IPS-NIHi7 (cell line): ENCODE data around the gene GLMP.

Experiments
- DNase-seq: peaks from one replicate; pipeline ENCODE4 v3.0.0; 2012; ENCODE audit warnings: mixed read lengths; ENCODE audit errors: extremely low spot score

GLMP gene

DNA sequence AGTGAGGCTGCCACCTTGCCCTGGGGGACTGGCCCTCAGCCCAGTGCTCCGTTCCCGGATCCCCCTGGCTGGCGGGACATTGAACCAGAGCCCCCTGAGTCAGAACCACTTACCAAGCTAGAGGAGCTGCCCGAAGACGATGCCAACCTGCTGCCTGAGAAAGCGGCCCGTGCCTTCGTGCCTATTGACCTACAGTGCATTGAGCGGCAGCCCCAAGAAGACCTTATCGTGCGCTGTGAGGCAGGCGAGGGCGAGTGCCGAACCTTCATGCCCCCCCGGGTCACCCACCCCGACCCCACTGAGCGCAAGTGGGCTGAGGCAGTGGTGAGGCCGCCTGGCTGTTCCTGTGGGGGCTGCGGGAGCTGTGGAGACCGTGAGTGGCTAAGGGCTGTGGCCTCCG is 10.0 kb downstream of the GLMP start:
- no peak for DNase-seq

DNA sequence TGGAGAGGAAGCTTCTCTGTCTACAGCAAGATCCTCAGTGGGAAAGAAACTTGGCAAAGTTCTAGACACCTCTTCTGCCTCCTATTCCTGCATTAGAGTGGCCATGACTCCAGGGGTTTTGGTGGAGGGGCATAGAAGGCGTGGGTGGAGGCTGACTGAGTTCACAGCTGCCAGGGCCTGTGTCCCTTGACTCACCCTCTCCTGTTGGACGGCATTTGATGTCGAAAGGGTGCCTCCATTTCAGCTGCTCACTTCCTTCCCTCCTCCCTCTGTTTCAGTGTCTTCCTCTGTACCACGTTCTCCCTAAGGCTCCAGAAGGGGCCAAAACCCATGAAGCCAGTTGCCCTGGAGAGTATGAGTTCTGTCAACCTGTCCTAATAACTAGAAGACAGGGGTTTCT is 10.7 kb downstream of the GLMP start:
- no peak for DNase-seq

GRCh38 chr1:156284112-156284511 is 11.4 kb downstream of the GLMP start, which contains the start of gene TMEM79:
TMEM79 (plus strand) TSS chr1:156284325; CDS start chr1:156285227, 902 bp downstream.
- no peak for DNase-seq

GRCh38 chr1:156283521-156283920 is 12.0 kb downstream of the GLMP start:
- DNase-seq, result no peak

DNA sequence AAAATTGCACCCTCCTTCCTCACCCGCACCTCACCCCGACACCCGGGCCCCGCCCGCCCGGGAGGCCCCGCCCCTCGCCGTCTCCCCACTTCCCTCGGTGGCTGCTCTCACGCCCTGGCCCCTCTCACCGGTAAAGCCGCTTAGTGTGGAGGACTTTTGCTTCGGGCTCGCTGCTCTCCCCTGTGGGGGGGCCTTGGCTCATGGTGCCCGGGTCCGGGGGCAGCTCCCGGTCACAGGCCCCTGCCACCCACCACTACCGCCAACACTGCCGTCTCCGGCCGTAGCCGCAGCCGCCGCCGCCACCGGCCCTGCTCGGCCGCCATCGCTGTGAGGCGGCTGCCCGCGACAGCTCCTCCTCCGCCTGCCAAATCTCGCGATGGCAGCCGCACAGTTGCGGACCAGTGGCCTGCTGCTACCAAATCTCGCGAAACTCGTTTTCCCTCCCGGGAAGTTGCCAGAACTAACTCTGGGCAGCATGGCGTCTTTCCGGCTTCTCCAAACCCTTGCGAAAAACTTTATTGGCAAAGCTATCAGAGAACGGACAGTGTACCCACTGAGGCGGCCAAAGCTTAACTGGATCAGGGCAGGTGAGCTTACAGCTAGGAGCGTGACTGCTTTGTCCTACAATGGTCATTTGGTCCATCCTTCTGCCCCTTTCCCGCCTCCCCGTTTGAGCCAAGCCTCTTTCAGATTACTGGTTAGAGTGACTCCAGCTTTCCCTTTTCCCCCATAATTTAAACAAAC is 12.8 kb downstream of the GLMP start, which contains the start of gene SMG5:
SMG5 (minus strand) TSS at position 347 of the 744 bp plus-strand sequence; CDS start at position 202, 145 bp downstream.
- peak; percentile 98 for DNase-seq

DNA sequence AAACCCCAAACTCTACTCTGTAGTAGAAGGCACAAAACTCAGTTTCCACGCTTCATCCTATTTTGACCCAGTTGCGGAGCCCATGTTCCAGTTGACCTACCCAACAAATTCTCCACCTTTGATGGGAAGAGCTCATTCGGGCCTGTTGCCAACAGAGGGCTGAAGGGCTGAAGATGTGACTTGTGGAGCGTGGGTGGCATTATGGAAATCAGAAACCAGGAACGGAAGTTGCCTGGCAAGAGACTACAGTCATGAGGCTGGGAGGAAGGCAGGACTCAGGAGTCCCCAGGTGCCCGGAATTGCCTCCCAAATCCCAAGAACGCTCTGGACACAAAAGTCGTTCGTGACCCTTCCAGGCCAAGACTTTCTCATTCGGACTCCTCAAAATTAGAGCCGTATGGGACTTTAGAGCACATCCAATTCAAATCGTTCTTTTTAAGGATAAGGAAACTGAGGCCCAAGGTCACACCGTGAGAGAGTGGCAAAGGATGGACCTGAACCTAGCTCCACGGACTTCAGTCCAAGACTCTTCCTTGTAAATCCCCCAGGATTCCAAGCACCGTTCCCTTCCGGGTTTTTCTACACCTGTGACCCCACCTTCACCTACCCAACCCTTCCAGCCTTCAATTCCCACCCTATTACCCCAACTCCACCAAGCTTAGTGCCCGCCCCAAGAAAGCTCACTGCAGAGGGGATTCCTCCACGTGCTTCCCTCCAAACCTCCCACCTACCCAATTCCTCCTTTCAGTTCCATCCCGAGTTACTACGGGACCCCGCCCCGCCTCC is 13.6 kb downstream of the GLMP start:
- no peak for DNase-seq

GRCh38 chr1:156281281-156281680 is 14.2 kb downstream of the GLMP start:
- DNase-seq, result no peak

DNA sequence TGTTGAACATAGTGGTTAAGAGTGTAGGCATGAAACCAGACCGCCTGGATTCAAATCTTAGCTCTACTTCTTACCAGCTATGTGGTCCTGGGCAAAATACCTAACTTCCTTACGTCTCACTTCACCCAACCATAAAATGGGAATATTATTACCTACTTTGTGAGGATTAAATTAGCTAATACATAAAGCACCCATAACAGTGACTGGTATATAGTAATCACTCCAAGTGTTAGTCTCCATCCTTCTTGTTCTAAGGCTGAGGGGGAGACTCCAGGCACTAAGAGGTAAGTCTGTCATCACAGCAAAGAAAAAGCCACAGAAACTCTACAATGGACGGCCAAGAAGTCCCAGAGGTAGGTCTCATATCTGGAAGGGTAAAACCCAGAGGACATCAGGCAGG is 15.6 kb downstream of the GLMP start:
- DNase-seq, result no peak

- DNase-seq, result no peak
Measured at GRCh38 chr1:156276966-156277381, 18.5 kb downstream of the GLMP start.

DNA sequence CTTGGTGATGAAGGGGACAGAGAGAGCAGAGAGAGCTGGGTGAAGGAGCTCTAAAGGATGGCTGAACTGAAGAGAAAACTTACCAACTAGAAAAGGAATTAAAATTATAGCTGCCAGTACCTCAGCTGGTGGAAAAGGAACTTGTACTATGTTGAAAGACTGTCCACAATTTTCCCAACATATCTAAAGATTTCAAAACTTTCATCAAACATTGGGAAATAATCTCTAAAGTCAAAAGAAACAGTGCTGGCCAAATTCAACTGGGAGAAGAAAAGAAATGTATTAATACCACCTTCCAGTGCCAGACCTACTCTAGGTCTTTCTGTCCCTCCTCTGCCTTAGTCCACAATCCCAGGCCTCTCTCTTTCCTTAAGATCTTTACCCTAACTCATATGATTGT is 18.9 kb downstream of the GLMP start:
- no peak for DNase-seq

DNA sequence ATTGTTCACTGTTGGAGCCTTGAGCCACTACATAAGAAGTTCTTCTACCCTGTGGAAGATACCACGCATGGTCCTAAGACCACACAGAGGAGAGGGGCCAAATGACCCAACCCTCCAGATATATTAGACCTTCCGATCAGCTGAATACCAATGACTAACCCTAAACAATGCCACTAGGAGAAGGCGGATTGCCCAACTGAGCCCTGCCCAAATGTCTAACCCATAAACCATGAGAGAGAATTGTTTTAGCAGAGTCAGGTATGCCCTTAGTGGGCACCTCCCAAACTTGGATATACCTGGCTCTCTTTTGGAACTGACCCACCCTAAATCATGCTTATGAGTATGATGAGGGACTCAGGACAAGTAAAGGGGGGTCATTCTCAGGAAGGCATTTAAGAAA is 25.2 kb downstream of the GLMP start:
- DNase-seq, result no peak

DNA sequence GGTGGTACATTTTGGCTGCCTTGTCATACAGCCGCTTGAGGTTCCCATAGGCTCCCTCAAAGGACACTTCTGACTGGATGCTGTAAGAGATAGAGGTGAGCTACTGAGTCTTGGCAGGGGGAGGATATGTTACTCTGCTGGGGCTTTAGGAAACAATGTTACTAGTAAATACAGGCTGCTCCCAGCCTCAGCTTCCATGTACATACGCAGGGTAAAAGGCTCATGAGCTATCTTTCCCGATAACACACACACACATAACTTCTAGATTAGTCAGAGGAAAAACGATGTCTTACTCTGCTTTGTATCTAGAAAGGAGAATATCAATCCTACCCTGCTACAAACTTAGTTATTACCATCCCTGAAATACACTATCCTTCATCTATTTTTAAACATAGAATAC is 27.1 kb downstream of the GLMP start:
- DNase-seq, result no peak

DNA sequence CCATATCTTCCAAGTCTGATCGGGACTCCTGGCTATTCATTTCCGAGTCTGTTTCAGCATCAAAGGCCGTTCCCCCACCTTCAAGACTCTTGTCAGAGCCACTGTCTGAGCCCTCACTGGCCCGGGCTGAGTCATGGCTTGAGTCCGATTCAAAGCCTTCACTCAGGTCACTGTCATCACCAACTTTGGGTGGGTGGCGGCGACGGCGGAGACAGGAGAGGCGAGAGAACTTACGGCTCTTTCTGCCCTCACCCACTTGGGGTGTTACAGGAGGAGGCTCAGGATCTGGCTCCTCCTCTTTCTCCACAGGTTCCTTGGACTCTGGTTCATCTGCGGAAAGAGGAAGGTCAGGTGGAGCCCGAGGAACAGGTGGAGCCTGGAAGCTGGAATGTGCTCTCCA is 29.4 kb downstream of the GLMP start:
- DNase-seq, result no peak

DNA sequence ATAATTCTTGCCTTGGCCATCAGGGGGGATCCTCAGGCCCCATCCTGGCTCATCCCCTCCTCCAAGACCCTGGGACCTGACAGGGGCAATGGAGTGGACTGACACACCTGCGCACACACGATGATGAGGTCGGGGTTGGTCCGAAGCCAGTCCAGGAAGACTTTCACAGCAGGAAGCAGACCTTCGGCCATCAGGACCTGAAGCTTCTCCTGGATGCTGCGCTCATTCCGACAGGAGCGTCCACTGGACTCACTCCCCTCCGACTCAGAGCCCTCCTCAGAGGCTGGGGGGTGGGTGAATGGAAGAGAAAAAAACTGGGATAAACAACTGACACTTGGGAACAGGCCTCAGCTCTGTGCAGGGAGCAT is 32.2 kb downstream of the GLMP start:
- DNase-seq, result no peak

DNA sequence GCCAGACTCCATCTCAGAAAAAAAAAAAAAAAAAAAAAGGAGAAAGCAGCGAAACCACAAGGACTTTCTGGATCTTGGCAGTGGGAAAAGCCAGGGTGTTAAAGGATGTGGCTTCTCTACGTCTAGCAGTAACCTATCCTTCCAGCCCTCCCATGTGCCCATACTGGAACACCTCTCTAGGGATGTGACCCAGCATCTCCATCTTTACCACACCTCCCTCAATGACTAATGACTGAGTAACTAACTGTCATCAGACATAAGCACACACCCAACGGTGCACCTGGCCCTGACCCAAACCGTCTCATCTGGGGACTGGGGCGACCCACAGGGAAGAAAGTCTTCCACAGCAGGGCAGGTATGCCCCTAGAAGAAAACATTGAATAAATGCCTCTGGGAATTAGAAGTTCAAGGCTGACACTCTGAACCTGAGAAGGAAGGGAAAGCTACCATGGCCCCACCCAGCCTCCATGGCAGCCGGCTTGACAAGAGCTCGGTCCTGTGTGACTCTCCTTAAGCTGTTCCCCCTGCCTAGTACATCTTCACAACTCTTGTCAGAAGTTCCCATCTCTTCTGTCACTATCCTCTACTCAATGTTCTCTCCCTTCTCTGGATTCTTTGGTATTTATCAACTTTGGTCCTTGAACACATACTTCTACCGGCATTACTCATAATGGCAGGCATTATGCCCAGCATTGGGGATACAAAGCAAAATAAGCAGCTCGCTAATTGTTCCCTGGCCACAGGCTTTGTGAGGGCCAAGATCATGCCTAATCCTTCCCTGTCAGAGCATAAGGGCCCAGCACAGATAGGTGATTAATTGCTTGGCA is 32.8 kb downstream of the GLMP start:
- no peak for DNase-seq

GRCh38 chr1:156260896-156261295 is 34.6 kb downstream of the GLMP start:
- DNase-seq, result no peak

DNA sequence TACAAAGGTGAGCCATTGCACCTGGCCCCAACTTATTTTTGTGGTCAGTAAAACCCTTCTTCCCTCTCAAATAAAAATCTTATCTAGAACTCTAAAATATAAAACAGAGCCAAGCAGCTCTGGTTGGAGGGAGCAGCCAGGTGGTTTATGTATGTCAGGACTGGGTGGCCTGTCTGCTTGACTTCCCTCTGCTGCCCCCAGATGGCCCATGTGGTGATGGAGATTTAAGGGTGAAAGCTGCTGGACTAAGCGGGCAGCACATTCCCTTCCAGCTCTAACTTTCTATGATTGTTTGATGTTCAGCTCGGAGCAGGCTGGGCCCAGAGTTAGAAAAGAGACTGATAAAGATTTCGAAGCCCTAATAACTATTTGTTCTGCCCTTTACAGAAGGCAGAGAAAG is 35.7 kb downstream of the GLMP start:
- DNase-seq, result no peak

GRCh38 chr1:156258859-156259258 is 36.6 kb downstream of the GLMP start:
- no peak for DNase-seq

DNA sequence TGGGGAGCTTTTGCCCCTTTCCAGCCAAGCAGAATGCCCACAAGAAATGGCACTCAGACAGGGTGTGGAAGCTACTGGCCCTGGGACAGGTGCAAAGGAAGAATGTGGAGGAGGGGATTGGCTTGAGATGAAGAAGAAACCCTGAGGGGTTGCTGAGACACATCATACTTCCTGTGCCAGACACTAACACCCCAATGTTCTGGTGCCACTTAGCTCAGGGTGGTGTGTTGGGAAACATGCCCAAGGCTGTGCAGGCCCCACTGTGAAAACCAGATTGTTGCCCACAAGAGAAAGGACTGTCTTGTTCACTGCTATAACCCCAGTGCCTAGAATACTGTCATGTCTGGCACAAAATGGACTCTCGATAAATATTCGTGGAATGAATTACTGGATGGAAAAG is 37.8 kb downstream of the GLMP start:
- DNase-seq, result no peak

- DNase-seq, result no peak
Measured at GRCh38 chr1:156253634-156254033, 41.8 kb downstream of the GLMP start.

DNA sequence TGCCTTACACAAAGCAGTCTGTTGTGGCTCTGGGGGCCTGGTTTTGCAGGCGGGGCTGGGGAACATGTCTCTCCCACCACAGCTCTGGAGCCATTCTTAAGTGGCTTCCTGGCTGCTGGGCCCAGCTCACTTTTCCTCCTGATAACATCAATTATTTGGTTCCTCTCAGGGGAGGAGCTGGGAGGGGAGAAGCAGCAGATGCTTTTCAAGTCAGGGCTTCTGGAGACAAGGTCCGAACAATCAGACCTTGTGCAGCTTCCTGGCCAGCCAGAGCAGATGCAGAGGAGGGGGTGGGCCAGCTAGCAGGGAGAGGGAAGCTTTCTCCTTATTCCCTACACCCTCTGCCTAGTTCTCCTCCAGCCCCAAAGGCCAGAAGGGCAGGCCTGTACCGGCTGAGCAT is 44.0 kb downstream of the GLMP start:
- no peak for DNase-seq

DNA sequence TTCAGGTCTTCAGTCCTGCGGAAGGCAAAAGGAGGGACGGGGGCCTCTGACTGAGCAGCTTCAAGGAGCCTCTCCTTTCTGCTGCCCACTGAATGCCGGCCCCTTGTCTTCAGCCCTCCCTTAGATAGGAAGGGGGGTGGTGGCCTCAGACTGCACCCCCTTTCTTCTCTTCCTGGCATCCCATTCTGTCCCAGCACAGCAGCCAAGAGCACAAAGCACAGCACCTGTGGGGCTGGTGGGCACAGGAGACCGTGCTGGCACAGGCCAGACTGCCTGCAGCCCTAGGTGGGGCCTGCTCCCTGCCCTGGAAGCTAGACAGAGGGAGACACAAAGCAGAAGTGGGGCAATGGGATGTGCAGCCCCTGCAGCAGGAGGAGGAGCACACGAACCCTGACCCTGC is 45.9 kb downstream of the GLMP start:
- no peak for DNase-seq
